ENCODE results near the gene IL1F10.

IL1F10 gene

GRCh38 chr2:113060796-113061195, 7.0 kb upstream of the IL1F10 start:
- Histone ChIP-seq H3K4me2 (ENCODE audit: low read length) (no peak overlapping the region), H4K20me1 (ENCODE audit: control insufficient read depth, insufficient read depth, low read depth, low read length) (no peaks in the 10 kb centered on the region), H3K27me3 (ENCODE audit: control insufficient read depth, low read length) (no peaks in the 10 kb centered on the region), H3F3A (ENCODE audit: control insufficient read depth, insufficient read depth) (no peaks in the 10 kb centered on the region), H3K36me3 (ENCODE audit: control insufficient read depth, low read length) (no peaks in the 10 kb centered on the region), H3K79me2 (ENCODE audit: control insufficient read depth, low read length) (no peaks in the 10 kb centered on the region), H3K4me3 (ENCODE audit: low read length) (no peak overlapping the region), H3K4me1 (ENCODE audit: control insufficient read depth, low read length) (no peaks in the 10 kb centered on the region), H3K9me2 (replicated peaks; ENCODE audit: control insufficient read depth, low read length) (no peaks in the 10 kb centered on the region), H3K9me3 (ENCODE audit: control insufficient read depth, insufficient read depth, low read length) (no peaks in the 10 kb centered on the region), H3K27ac (ENCODE audit: low read depth, low read length) (no peak overlapping the region)
- TF ChIP-seq CTCF (IDR thresholded peaks at IDR 0.05; ENCODE audit: low read depth, low read length, poor library complexity, severe bottlenecking) (no peak), EZH2phosphoT487 (IDR thresholded peaks at IDR 0.05; ENCODE audit: borderline replicate concordance, low read length) (no peak)

GRCh38 chr2:113061241-113061640, 6.5 kb upstream of the IL1F10 start:
- H3K4me1 ChIP-seq (ENCODE audit: control insufficient read depth, low read length): no peaks in the 10 kb centered on the region
- no peaks in the 10 kb centered on the region for H3K36me3 ChIP-seq (ENCODE audit: control insufficient read depth, low read length)
- no peak overlapping the region for H3K27ac ChIP-seq (ENCODE audit: low read depth, low read length)
- TF ChIP-seq EZH2phosphoT487 (IDR thresholded peaks at IDR 0.05; ENCODE audit: borderline replicate concordance, low read length) (no peak), CTCF (IDR thresholded peaks at IDR 0.05; ENCODE audit: low read depth, low read length, poor library complexity, severe bottlenecking) (no peak)
- no peaks in the 10 kb centered on the region for H4K20me1 ChIP-seq (ENCODE audit: control insufficient read depth, insufficient read depth, low read depth, low read length)
- H3K4me2 ChIP-seq (ENCODE audit: low read length): no peak overlapping the region
- no peaks in the 10 kb centered on the region for H3K9me2 ChIP-seq (replicated peaks; ENCODE audit: control insufficient read depth, low read length)
- H3K27me3 ChIP-seq (ENCODE audit: control insufficient read depth, low read length): no peaks in the 10 kb centered on the region
- H3K79me2 ChIP-seq (ENCODE audit: control insufficient read depth, low read length): no peaks in the 10 kb centered on the region
- no peaks in the 10 kb centered on the region for H3F3A ChIP-seq (ENCODE audit: control insufficient read depth, insufficient read depth)
- H3K4me3 ChIP-seq (ENCODE audit: low read length): no peak overlapping the region
- no peaks in the 10 kb centered on the region for H3K9me3 ChIP-seq (ENCODE audit: control insufficient read depth, insufficient read depth, low read length)

- Histone ChIP-seq H3F3A (ENCODE audit: control insufficient read depth, insufficient read depth) (no peaks in the 10 kb centered on the region), H3K4me2 (ENCODE audit: low read length) (no peak overlapping the region), H4K20me1 (ENCODE audit: control insufficient read depth, insufficient read depth, low read depth, low read length) (no peaks in the 10 kb centered on the region), H3K4me3 (ENCODE audit: low read length) (no peak overlapping the region), H3K79me2 (ENCODE audit: control insufficient read depth, low read length) (no peaks in the 10 kb centered on the region), H3K27me3 (ENCODE audit: control insufficient read depth, low read length) (no peaks in the 10 kb centered on the region), H3K27ac (ENCODE audit: low read depth, low read length) (no peak overlapping the region), H3K36me3 (ENCODE audit: control insufficient read depth, low read length) (no peaks in the 10 kb centered on the region), H3K9me3 (ENCODE audit: control insufficient read depth, insufficient read depth, low read length) (no peaks in the 10 kb centered on the region), H3K4me1 (ENCODE audit: control insufficient read depth, low read length) (no peaks in the 10 kb centered on the region), H3K9me2 (replicated peaks; ENCODE audit: control insufficient read depth, low read length) (no peaks in the 10 kb centered on the region)
- TF ChIP-seq CTCF (IDR thresholded peaks at IDR 0.05; ENCODE audit: low read depth, low read length, poor library complexity, severe bottlenecking) (no peak), EZH2phosphoT487 (IDR thresholded peaks at IDR 0.05; ENCODE audit: borderline replicate concordance, low read length) (no peak)
Measured at GRCh38 chr2:113061896-113062770, 5.6 kb upstream of the IL1F10 start.

Measured in DOHH2 (cell line).